Activated CD4-positive, alpha-beta T cell treated with anti-CD3 and anti-CD28 coated beads, Interleukin-2, amount 10 ng/mL, durations not matched to agents 24 days and 14 days (primary cell): ENCODE data around the gene TMEM163. TPM values are rescaled to one million over a fixed set of nuclear protein-coding genes. Genes with fewer than 3 reads are reported as not detected.

Source experiments
- DNase-seq: peaks from one replicate; pipeline ENCODE4 v3.0.0; 2022
- H3K27ac Mint-ChIP-seq: one replicate; pipeline ENCODE4 v1.8.0; 2022; ENCODE audit warnings: mild to moderate bottlenecking, mixed read lengths
- H3K27me3 Mint-ChIP-seq: one replicate; pipeline ENCODE4 v1.8.0; 2022; ENCODE audit warnings: mixed read lengths
- H3K36me3 Mint-ChIP-seq: one replicate; pipeline ENCODE4 v1.8.0; 2022; ENCODE audit warnings: low read depth, mild to moderate bottlenecking, mixed read lengths
- H3K4me1 Mint-ChIP-seq: one replicate; pipeline ENCODE4 v1.8.0; 2021; ENCODE audit warnings: mixed read lengths
- H3K4me3 Mint-ChIP-seq: one replicate; pipeline ENCODE4 v1.8.0; 2022; ENCODE audit warnings: mild to moderate bottlenecking, moderate library complexity, mixed read lengths
- H3K9me3 Mint-ChIP-seq: one replicate; pipeline ENCODE4 v1.8.0; 2021; ENCODE audit warnings: mixed read lengths
- intact Hi-C: fragments of 100-400 bp; cut with micrococcal nuclease; formaldehyde crosslinking; loops from one replicate; pipeline ENCODE4 v1.15.1; 2023
- total RNA-seq: library from RNA; stranded (reverse); gene quantifications from 2 replicates; pipeline ENCODE4 v1.2.3, GENCODE V29; 2022

The TMEM163 gene
- total RNA-seq, 1 donor from 2014 or later: 0.23 TPM

DNA sequence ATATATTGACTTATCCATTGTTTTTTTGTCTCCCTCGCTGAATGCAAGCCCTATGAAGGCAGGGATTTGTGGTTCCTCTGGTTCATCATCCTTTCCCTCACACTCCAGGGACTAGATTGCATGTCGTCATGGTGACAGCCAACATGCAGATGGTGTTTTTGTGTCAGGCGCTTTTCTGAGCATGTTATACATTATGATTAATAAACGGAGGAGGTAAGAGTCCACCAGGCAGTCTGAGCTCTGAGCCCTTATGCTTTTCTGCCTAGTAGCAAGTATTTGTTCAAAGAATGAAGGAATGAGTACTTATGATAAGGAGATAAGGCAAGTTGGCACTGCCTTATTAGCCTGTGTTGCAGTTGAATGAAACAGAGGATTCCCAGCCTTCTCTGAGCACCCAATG lies 283.3 kb downstream of the TMEM163 start:
- Mint-ChIP-seq H3K27ac (no peak overlapping the region), H3K36me3 (peaks cover 4% of the 10 kb centered on the region), H3K9me3 (no peaks in the 10 kb centered on the region), H3K4me3 (no peak overlapping the region), H3K4me1 (no peaks in the 10 kb centered on the region), H3K27me3 (no peaks in the 10 kb centered on the region)
- intact Hi-C loops: no loop called here
- no peak for DNase-seq

DNA sequence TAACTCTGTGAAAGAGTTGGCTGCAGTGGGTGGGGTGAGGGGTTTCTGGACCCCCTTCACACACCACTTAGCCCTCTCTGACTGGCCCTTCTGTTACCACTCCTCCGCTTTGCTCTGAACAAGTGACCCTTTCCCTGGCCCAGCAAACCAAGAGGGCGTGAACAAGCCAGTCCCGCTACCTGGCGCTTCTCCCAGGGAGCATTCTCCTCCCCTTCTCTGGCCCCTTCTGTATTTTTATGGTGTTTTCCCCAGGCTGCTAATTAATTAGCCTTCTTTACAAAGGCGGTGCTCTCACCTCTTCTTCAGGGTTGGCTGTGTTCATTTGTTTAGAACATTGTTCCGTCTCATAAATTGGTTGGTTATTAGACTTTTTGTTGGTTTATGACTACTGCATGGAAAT lies 284.8 kb downstream of the TMEM163 start:
- H3K27me3 Mint-ChIP-seq: no peaks in the 10 kb centered on the region

DNA sequence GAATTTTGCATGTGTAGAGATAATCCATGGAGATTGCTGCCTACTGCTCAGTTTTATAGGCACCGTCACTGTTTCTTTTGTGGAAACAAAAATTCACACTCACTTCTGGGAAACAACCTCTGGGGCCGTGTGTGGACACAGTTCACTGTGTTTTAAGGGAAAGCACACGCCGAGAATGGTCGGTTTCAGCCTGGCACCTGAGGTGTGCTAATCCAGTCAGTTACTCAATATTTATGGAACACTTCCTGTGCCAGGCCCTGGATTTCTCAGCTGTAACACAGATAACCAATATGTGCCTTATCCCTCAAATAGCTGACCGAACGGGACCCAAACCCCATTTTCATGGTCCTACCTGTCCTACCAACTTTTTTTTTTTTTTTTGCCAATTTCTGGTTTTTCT lies 285.3 kb downstream of the TMEM163 start:
- Mint-ChIP-seq H3K27ac (no peak overlapping the region), H3K4me3 (no peak overlapping the region), H3K27me3 (no peaks in the 10 kb centered on the region), H3K36me3 (peaks cover 4% of the 10 kb centered on the region), H3K9me3 (no peaks in the 10 kb centered on the region), H3K4me1 (no peaks in the 10 kb centered on the region)
- no peak for DNase-seq
- intact Hi-C loops: no loop called here

More for the DNA sequence above, 284.8 kb downstream of the TMEM163 start:
- Mint-ChIP-seq H3K36me3 (peaks cover 4% of the 10 kb centered on the region), H3K9me3 (no peaks in the 10 kb centered on the region), H3K4me1 (no peaks in the 10 kb centered on the region), H3K4me3 (no peak overlapping the region), H3K27ac (no peak overlapping the region)
- no peak for DNase-seq
- intact Hi-C loops: no loop called here

DNA sequence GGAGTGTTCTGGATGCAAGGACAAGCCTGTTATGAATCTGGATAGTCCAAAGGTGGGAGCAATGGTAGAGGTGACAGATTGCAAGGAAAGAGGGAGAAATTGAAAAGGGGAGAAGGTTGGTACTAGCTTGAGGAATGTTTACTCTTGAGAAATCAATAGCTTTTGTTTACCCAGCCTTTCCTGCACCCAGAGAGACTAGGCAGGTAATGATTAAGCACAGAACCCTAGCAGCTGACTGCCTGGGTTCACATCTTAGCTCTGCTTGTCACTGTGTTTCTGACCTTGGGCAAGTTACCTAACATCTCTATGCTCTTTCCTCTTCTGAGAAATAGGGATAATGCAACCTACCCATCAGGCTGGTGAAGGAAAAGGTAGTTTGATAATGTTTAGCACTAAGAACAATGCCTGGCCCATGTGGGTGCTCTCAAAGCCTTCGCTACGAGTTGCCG lies 286.3 kb downstream of the TMEM163 start:
- Mint-ChIP-seq H3K9me3 (no peaks in the 10 kb centered on the region), H3K27me3 (no peaks in the 10 kb centered on the region), H3K27ac (no peak overlapping the region), H3K4me1 (no peaks in the 10 kb centered on the region), H3K4me3 (no peak overlapping the region), H3K36me3 (peaks cover 4% of the 10 kb centered on the region)
- intact Hi-C loops: no loop called here
- DNase-seq: no peak

DNA sequence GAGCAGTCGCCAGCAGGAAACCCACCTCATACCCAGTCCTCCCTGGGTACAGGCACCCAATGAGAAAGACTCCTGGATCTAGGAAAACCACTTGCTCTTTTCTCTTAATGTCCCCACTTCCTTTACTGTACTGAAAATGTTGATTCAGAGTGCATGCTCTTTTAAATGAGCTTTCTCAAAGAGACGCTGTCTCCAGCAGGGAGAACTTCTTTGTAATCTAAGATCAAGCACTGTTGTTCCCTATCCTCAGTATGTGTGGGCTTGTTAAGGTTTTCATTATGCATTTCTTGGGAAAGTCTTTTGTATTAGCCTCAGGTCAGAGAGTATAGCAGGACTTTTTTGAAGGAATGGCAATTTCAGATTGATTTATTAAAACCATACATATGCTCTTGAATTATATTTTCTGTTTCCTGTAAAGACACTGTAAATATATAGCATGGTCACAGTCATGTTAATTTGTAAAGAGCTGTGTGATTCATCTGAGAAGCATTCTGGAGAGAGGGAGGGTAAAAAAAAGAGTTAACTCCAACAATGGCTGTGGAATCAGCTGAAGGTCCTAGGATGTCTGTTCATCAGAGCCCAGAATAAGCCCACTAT lies 286.9 kb downstream of the TMEM163 start:
- Mint-ChIP-seq H3K27ac (no peak overlapping the region), H3K9me3 (no peaks in the 10 kb centered on the region), H3K27me3 (no peaks in the 10 kb centered on the region), H3K36me3 (peaks cover 4% of the 10 kb centered on the region), H3K4me3 (no peak overlapping the region), H3K4me1 (no peaks in the 10 kb centered on the region)
- no peak for DNase-seq
- intact Hi-C loops: no loop called here

DNA sequence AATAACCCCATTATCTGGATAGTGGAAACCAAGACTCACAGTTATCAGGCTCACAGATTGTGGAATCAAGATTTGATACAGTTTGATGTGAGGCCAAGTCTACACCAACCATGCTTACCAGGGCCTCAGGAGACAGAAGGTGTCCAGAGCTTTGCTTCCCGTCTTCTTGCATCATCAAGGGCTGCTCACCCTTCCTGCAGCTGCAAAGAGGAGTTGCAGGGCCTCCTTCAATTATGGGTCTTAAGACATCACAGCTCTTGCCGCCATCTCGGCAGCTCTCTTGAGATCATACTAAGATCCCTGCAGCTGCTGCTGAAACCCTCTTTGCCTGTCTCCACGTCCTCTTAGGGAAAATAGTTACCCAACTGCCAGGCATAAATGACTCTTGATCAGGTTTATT lies 288.9 kb downstream of the TMEM163 start:
- intact Hi-C loops: no loop called here
- no peak for DNase-seq
- Mint-ChIP-seq H3K36me3 (peaks cover 10% of the 10 kb centered on the region), H3K4me3 (no peak overlapping the region), H3K4me1 (peaks cover 7% of the 10 kb centered on the region), H3K27ac (no peak overlapping the region), H3K9me3 (no peaks in the 10 kb centered on the region), H3K27me3 (no peaks in the 10 kb centered on the region)

DNA sequence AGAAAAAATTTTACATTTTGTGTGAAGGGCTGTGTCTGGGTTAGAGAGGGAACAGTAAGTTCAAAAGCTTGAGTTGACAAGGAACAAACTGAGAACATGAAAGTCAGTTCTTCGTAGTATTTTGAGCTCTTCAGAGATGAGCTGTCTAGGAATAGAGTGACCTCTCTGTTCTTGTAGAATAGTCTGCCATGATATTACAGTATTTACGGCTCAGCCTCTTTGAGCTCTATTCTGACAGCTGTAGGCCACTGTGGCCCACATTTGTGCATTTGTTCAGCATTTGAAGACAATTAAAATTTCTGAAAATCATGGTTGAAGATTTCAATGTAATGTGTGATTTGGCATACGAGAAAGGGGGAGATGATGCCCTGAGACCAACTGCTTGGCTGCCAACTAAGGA lies 292.1 kb downstream of the TMEM163 start:
- no peak overlapping the region for H3K27ac Mint-ChIP-seq
- no peaks in the 10 kb centered on the region for H3K9me3 Mint-ChIP-seq
- no peak overlapping the region for H3K4me3 Mint-ChIP-seq
- no peaks in the 10 kb centered on the region for H3K27me3 Mint-ChIP-seq
- intact Hi-C loops: no loop called here
- H3K36me3 Mint-ChIP-seq: peaks cover 17% of the 10 kb centered on the region
- no peak for DNase-seq
- peaks cover 7% of the 10 kb centered on the region for H3K4me1 Mint-ChIP-seq

DNA sequence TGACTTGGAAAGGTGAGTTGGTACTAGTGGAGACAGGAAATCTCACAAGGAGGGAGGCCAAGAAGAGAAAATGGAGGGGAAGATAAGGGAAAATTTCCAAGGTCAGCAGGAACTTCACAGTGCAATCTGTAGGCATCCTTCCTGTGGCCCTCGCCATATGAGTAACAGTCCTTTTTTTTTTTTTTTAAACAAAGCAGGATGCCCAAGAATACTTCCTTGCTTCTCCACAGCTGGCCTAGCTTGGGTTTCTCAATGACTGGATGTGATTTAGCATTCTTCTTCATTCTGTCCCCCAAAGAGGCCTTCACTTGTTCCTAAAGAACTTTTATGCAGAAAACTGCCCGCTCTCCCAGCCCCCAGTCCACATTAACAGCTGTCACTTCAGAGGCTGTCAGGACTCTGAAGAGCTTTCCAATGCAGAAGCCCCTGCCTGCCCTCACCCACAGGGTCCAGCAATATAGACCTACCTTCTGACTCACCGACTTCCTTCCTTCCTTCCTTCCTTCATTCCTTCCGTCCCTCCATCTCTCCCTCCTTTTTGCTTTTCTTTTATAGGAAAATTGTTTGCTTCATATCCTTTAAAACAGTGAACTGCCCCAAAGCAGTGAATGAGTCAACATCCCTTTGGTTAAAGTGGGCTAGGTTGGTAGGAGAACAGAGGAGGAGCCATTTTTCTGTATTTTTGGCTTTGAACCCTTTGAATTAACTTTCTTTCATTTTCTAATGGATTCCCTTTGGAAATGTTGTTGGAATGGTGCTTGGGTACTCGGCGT lies 292.9 kb downstream of the TMEM163 start:
- no peaks in the 10 kb centered on the region for H3K27me3 Mint-ChIP-seq
- no peak overlapping the region for H3K4me3 Mint-ChIP-seq
- intact Hi-C loops: no loop called here
- H3K36me3 Mint-ChIP-seq: peaks cover 17% of the 10 kb centered on the region
- H3K9me3 Mint-ChIP-seq: no peaks in the 10 kb centered on the region
- no peak for DNase-seq
- H3K27ac Mint-ChIP-seq: no peak overlapping the region
- peaks cover 7% of the 10 kb centered on the region for H3K4me1 Mint-ChIP-seq

DNA sequence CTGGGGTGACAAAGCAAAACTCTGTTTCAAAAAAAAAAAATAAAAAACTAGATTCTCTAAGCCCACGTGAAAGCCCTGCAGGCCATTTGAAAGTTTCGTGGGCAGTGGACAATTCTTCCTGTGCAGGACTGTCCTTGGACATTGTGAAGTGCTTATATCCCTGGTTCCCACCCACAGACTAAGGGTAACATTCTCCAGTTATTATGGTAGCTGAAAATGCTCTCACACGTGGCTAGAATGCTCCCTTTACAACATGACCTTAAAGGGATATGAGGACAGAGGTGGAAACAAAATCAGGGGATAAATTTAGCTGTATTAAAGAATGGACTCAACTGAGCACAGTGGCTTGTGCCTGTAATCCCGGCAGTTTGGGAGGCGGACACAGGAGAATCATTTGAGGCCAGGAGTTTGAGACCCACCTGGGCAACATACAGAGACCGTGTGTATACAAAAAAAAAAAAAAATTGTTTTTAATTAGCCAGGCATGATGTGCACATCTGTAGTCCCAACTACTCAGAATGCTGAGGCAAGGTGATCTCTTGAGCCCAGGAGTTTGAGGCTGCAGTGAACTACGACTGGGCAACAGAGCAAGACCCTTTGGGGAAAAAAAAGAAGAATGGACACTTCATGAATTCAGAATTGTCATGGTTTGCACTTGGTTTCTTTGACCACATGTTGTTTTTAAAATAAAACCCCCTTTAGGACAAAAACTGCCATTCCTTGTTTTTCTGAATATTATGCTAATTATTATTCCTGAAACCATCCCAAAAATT lies 297.1 kb downstream of the TMEM163 start:
- H3K36me3 Mint-ChIP-seq: peaks cover 22% of the 10 kb centered on the region
- H3K4me3 Mint-ChIP-seq: no peak overlapping the region
- H3K4me1 Mint-ChIP-seq: peaks cover 7% of the 10 kb centered on the region
- intact Hi-C loops: no loop called here
- H3K9me3 Mint-ChIP-seq: no peaks in the 10 kb centered on the region
- no peak for DNase-seq
- H3K27ac Mint-ChIP-seq: no peak overlapping the region
- no peaks in the 10 kb centered on the region for H3K27me3 Mint-ChIP-seq

DNA sequence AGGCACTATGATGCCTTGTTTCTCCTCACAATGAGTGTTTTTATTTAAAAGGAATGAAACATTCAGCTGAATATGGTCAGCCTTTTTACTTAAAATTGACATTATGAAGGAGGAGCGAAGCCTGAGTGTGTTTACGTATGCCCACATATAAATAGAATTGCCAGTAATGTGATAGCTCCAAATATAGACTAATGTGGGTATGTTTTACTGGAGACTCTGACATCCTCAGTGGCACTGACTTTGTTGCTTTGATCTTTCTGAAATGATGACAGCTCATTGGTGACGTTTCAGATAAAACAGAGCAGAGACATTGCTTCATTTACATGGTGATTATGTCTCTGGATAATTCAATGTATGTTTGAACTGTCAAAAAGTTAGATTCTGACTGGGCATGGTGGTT lies 297.9 kb downstream of the TMEM163 start:
- no peaks in the 10 kb centered on the region for H3K9me3 Mint-ChIP-seq
- intact Hi-C loops: no loop called here

DNA sequence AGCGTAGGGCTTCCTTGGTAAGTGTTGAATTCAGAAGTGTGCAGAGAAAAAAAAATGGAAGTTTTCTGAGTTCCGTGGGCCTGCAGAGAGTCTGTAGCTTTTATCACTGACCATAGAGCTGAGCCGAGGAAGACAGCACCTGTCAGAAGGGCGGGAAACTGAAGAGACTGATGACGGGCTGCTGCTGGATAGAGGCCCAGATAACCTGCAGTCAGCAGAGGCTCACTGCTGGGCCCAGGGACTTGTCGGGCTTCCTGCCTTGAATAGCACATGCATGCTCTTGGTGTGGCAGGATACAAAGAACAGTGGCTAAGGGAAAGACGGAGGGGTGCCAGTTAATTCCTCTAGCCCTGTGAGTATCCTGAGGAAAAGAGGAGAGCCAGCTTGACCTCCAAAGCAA lies 298.5 kb downstream of the TMEM163 start:
- Mint-ChIP-seq H3K4me3 (no peak overlapping the region), H3K27ac (no peak overlapping the region), H3K4me1 (peaks cover 1% of the 10 kb centered on the region), H3K27me3 (no peaks in the 10 kb centered on the region), H3K9me3 (no peaks in the 10 kb centered on the region), H3K36me3 (peaks cover 18% of the 10 kb centered on the region)
- no peak for DNase-seq
- intact Hi-C loops: no loop called here

More for the DNA sequence above, 297.9 kb downstream of the TMEM163 start:
- H3K27ac Mint-ChIP-seq: no peak overlapping the region
- H3K4me1 Mint-ChIP-seq: peaks cover 4% of the 10 kb centered on the region
- H3K36me3 Mint-ChIP-seq: peaks cover 20% of the 10 kb centered on the region
- no peak overlapping the region for H3K4me3 Mint-ChIP-seq
- H3K27me3 Mint-ChIP-seq: no peaks in the 10 kb centered on the region
- DNase-seq: no peak

DNA sequence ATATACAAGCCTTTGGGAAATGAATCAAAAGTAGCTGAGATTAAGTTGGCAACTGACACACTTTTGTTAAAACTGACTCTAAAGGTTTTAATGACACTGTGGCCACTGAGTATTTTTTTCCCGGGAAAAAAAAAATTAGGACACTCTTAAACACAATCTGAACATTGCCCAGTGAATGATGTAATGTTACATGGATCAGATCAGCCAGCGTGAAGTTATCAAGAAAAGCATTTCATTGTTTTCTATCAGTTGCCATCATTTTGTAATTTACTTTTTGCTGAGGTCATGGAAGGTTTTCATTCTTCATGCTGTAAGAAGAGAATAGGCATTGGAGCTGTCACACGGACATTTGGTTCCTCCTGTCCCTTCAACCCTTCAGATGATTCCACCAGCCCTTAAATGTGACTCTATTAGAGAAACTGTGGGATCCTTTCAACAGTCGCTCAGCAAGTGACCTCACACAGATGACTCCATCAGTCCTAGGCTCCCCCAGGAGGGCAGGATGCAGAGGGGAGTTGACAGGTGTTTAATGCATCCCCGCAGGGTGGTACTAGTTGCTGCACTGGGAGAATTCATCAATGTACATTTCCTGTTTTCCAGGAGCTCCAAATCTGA lies 300.7 kb downstream of the TMEM163 start:
- Mint-ChIP-seq H3K36me3 (peaks cover 11% of the 10 kb centered on the region), H3K4me1 (no peaks in the 10 kb centered on the region), H3K27ac (no peak overlapping the region), H3K27me3 (no peaks in the 10 kb centered on the region), H3K9me3 (no peaks in the 10 kb centered on the region), H3K4me3 (no peak overlapping the region)
- no peak for DNase-seq
- intact Hi-C loops: no loop called here

DNA sequence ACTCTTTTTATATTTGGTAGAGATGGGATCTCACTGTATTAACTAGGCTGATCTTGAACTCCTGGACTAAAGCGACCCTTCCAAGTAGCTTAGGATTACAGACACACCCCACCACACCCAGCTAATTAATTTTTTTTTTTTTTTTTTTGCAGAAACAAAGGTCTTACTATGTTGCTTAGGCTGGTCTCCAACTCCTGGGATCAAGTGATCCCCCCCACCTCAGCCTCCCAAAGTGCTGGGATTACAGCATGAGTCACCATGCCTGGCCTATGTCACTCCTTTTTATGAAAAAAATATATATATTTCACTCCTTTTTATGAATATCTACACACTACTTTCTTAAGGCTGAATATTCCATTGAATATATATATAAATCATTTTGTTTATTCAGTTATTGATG lies 302.2 kb downstream of the TMEM163 start:
- intact Hi-C loops: no loop called here
- Mint-ChIP-seq H3K4me3 (no peak overlapping the region), H3K27ac (no peak overlapping the region), H3K36me3 (peaks cover 6% of the 10 kb centered on the region), H3K4me1 (peaks cover 4% of the 10 kb centered on the region), H3K9me3 (no peaks in the 10 kb centered on the region), H3K27me3 (no peaks in the 10 kb centered on the region)
- DNase-seq: no peak

DNA sequence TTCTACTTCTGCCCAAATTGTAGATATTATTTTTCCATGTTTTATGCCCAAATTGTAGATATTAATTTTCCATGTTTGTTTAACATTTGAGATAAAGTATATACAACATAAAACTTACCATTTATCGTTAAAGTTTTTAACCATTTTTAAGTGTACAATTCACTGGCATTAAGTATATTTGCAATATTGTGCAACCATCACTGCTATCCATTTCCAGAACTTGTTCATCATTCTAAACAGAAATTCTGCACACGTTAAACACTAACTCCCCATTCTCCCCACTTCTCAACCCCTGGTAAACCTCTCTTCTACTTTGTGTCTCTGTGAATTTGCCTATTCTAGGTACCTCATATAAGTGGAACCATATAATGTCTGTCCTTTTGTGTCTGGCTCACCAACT lies 302.8 kb downstream of the TMEM163 start:
- H3K9me3 Mint-ChIP-seq: no peaks in the 10 kb centered on the region
- intact Hi-C loops: no loop called here

More for the DNA sequence above, 302.8 kb downstream of the TMEM163 start:
- Mint-ChIP-seq H3K4me1 (peaks cover 10% of the 10 kb centered on the region), H3K27me3 (no peaks in the 10 kb centered on the region), H3K36me3 (peaks cover 6% of the 10 kb centered on the region), H3K27ac (no peak overlapping the region), H3K4me3 (no peak overlapping the region)
- no peak for DNase-seq
